ENCODE results near the gene ROBO1. TPM values are rescaled to one million over a fixed set of nuclear protein-coding genes. Genes with fewer than 3 reads are reported as not detected.

ROBO1 gene
- total RNA-seq, 1 donor from 2014 or later, result 71.7 TPM

- no peaks in the 10 kb centered on the region for H3K36me3 Mint-ChIP-seq (ENCODE audit: low read depth, unreplicated experiment)
- no peaks in the 10 kb centered on the region for H3K4me1 Mint-ChIP-seq (ENCODE audit: low read depth, unreplicated experiment)
- Histone ChIP-seq H3K4me2 (ENCODE audit: low read length) (no peak overlapping the region), H3K79me2 (ENCODE audit: insufficient read depth, low read length) (no peaks in the 10 kb centered on the region), H3K27me3 (ENCODE audit: insufficient read depth, low read length) (no peaks in the 10 kb centered on the region), H3K4me1 (ENCODE audit: insufficient read depth, low read length) (no peaks in the 10 kb centered on the region), H3K36me3 (ENCODE audit: insufficient read depth, low read length) (no peaks in the 10 kb centered on the region), H3K27ac (ENCODE audit: low read depth, low read length) (no peak overlapping the region), H2AFZ (ENCODE audit: low read depth, low read length) (no peak overlapping the region), H4K20me1 (ENCODE audit: insufficient read depth, low read length) (no peaks in the 10 kb centered on the region), H3K4me3 (ENCODE audit: insufficient read depth, low read depth, low read length) (no peak overlapping the region), H3K9ac (ENCODE audit: low read length) (no peak overlapping the region), H3K9me3 (ENCODE audit: insufficient read depth, low read depth, low read length) (no peaks in the 10 kb centered on the region)
- H3K27me3 Mint-ChIP-seq (ENCODE audit: low read depth, unreplicated experiment), result no peaks in the 10 kb centered on the region
- TF ChIP-seq CTCF (IDR thresholded peaks at IDR 0.05; ENCODE audit: insufficient read depth, low read depth, low read length) (no peak), EZH2 (IDR thresholded peaks at IDR 0.05; ENCODE audit: insufficient read depth, low read length) (no peak)
- no peaks in the 10 kb centered on the region for H3K9me3 Mint-ChIP-seq (ENCODE audit: unreplicated experiment)
- H3K27ac Mint-ChIP-seq (ENCODE audit: unreplicated experiment), result no peak overlapping the region
- H3K4me3 Mint-ChIP-seq (ENCODE audit: unreplicated experiment), result no peak overlapping the region
- DNase-seq (ENCODE audit: low read depth), result no peak
- no peak for FAIRE-seq
These were observed 510.0 kb downstream of the ROBO1 start for GRCh38 chr3:79257791-79258190.

GRCh38 chr3:79255702-79256101 is 512.1 kb downstream of the ROBO1 start:
- Mint-ChIP-seq H3K27me3 (ENCODE audit: low read depth, unreplicated experiment) (no peaks in the 10 kb centered on the region), H3K9me3 (ENCODE audit: unreplicated experiment) (no peaks in the 10 kb centered on the region), H3K27ac (ENCODE audit: unreplicated experiment) (no peak overlapping the region), H3K36me3 (ENCODE audit: low read depth, unreplicated experiment) (no peaks in the 10 kb centered on the region), H3K4me1 (ENCODE audit: low read depth, unreplicated experiment) (no peaks in the 10 kb centered on the region), H3K4me3 (ENCODE audit: unreplicated experiment) (no peak overlapping the region)
- TF ChIP-seq EZH2 (IDR thresholded peaks at IDR 0.05; ENCODE audit: insufficient read depth, low read length), result no peak
- TF ChIP-seq CTCF (IDR thresholded peaks at IDR 0.05; ENCODE audit: insufficient read depth, low read depth, low read length), result no peak
- Histone ChIP-seq H3K9ac (ENCODE audit: low read length) (no peak overlapping the region), H4K20me1 (ENCODE audit: insufficient read depth, low read length) (no peaks in the 10 kb centered on the region), H3K36me3 (ENCODE audit: insufficient read depth, low read length) (no peaks in the 10 kb centered on the region), H2AFZ (ENCODE audit: low read depth, low read length) (no peak overlapping the region), H3K79me2 (ENCODE audit: insufficient read depth, low read length) (no peaks in the 10 kb centered on the region), H3K27me3 (ENCODE audit: insufficient read depth, low read length) (no peaks in the 10 kb centered on the region), H3K4me2 (ENCODE audit: low read length) (no peak overlapping the region), H3K4me3 (ENCODE audit: insufficient read depth, low read depth, low read length) (no peak overlapping the region), H3K9me3 (ENCODE audit: insufficient read depth, low read depth, low read length) (no peaks in the 10 kb centered on the region), H3K27ac (ENCODE audit: low read depth, low read length) (no peak overlapping the region), H3K4me1 (ENCODE audit: insufficient read depth, low read length) (no peaks in the 10 kb centered on the region)
- DNase-seq (ENCODE audit: low read depth), result no peak
- FAIRE-seq, result no peak

- Histone ChIP-seq H2AFZ (ENCODE audit: low read depth, low read length) (no peak overlapping the region), H3K4me1 (ENCODE audit: insufficient read depth, low read length) (no peaks in the 10 kb centered on the region), H4K20me1 (ENCODE audit: insufficient read depth, low read length) (no peaks in the 10 kb centered on the region), H3K27me3 (ENCODE audit: insufficient read depth, low read length) (no peaks in the 10 kb centered on the region), H3K9ac (ENCODE audit: low read length) (no peak overlapping the region), H3K9me3 (ENCODE audit: insufficient read depth, low read depth, low read length) (no peaks in the 10 kb centered on the region), H3K27ac (ENCODE audit: low read depth, low read length) (no peak overlapping the region), H3K4me3 (ENCODE audit: insufficient read depth, low read depth, low read length) (no peak overlapping the region), H3K79me2 (ENCODE audit: insufficient read depth, low read length) (no peaks in the 10 kb centered on the region), H3K36me3 (ENCODE audit: insufficient read depth, low read length) (no peaks in the 10 kb centered on the region), H3K4me2 (ENCODE audit: low read length) (no peak overlapping the region)
- DNase-seq (ENCODE audit: low read depth) (no peak), FAIRE-seq (no peak)
- H3K27ac Mint-ChIP-seq (ENCODE audit: unreplicated experiment), result no peak overlapping the region
- no peaks in the 10 kb centered on the region for H3K27me3 Mint-ChIP-seq (ENCODE audit: low read depth, unreplicated experiment)
- no peaks in the 10 kb centered on the region for H3K4me1 Mint-ChIP-seq (ENCODE audit: low read depth, unreplicated experiment)
- no peaks in the 10 kb centered on the region for H3K36me3 Mint-ChIP-seq (ENCODE audit: low read depth, unreplicated experiment)
- H3K9me3 Mint-ChIP-seq (ENCODE audit: unreplicated experiment), result no peaks in the 10 kb centered on the region
- TF ChIP-seq EZH2 (IDR thresholded peaks at IDR 0.05; ENCODE audit: insufficient read depth, low read length), result no peak
- TF ChIP-seq CTCF (IDR thresholded peaks at IDR 0.05; ENCODE audit: insufficient read depth, low read depth, low read length), result no peak
- H3K4me3 Mint-ChIP-seq (ENCODE audit: unreplicated experiment), result no peak overlapping the region
These were observed 512.5 kb downstream of the ROBO1 start for GRCh38 chr3:79255292-79255691.
